Mucosa of stomach (tissue), 1 donor: ENCODE data around the gene TCEAL4.

Source experiments
- H3K27me3 ChIP-seq: one replicate; pipeline ENCODE4 v1.7.0; 2013; ENCODE audit warnings: mild to moderate bottlenecking, low read length; ENCODE audit not compliant: control insufficient read depth, insufficient read depth
- H3K36me3 ChIP-seq: one replicate; pipeline ENCODE4 v1.7.0; 2013; ENCODE audit warnings: low read length; ENCODE audit not compliant: control insufficient read depth, insufficient read depth
- H3K4me1 ChIP-seq: one replicate; pipeline ENCODE4 v1.7.0; 2013; ENCODE audit warnings: mild to moderate bottlenecking, low read length; ENCODE audit not compliant: control insufficient read depth, insufficient read depth
- H3K4me3 ChIP-seq: one replicate; pipeline ENCODE4 v1.7.0; 2013; ENCODE audit warnings: low read length
- H3K9ac ChIP-seq: one replicate; pipeline ENCODE4 v1.7.0; 2013; ENCODE audit warnings: mild to moderate bottlenecking, low read length, moderate library complexity
- H3K9me3 ChIP-seq: one replicate; pipeline ENCODE4 v1.7.0; 2013; ENCODE audit warnings: mild to moderate bottlenecking, low read length, moderate library complexity; ENCODE audit not compliant: control insufficient read depth
- donor health status: Pancreatic carcinoma.

Gene TCEAL4

GRCh38 chrX:103607364-103608305 is 22.3 kb downstream of the TCEAL4 start, which contains the start of gene TCEAL3:
Gene TCEAL3 (plus strand): TSS chrX:103607963. CDS start chrX:103609065, 1,102 bp downstream.
- Histone ChIP-seq H3K9ac (peak within 1 kb of the TSS; percentile 81), H3K27me3 (no peaks in the 10 kb centered on the region), H3K36me3 (no peaks in the 10 kb centered on the region), H3K4me1 (peaks cover 4% of the 10 kb centered on the region), H3K4me3 (peak within 1 kb of the TSS; percentile 67), H3K9me3 (no peaks in the 10 kb centered on the region)

- Histone ChIP-seq H3K36me3 (no peaks in the 10 kb centered on the region), H3K9ac (peak overlapping the region; percentile 81), H3K4me1 (peaks cover 4% of the 10 kb centered on the region), H3K9me3 (no peaks in the 10 kb centered on the region), H3K4me3 (peak overlapping the region; percentile 67), H3K27me3 (no peaks in the 10 kb centered on the region)
These were observed 23.1 kb downstream of the TCEAL4 start for GRCh38 chrX:103608306-103608963.

- H3K4me3 ChIP-seq, result no peak overlapping the region
- H3K27me3 ChIP-seq, result no peaks in the 10 kb centered on the region
- H3K36me3 ChIP-seq, result no peaks in the 10 kb centered on the region
- H3K4me1 ChIP-seq, result peaks cover 4% of the 10 kb centered on the region
- H3K9ac ChIP-seq, result no peak overlapping the region
- no peaks in the 10 kb centered on the region for H3K9me3 ChIP-seq
These were observed 25.0 kb downstream of the TCEAL4 start for GRCh38 chrX:103610282-103610681.

- H3K36me3 ChIP-seq, result no peaks in the 10 kb centered on the region
- H3K4me1 ChIP-seq, result no peaks in the 10 kb centered on the region
- no peak overlapping the region for H3K9ac ChIP-seq
- H3K4me3 ChIP-seq, result no peak overlapping the region
- no peaks in the 10 kb centered on the region for H3K27me3 ChIP-seq
- H3K9me3 ChIP-seq, result no peaks in the 10 kb centered on the region
These were observed 28.1 kb downstream of the TCEAL4 start for GRCh38 chrX:103613362-103613890.

GRCh38 chrX:103614999-103615398 is 29.7 kb downstream of the TCEAL4 start:
- no peaks in the 10 kb centered on the region for H3K9me3 ChIP-seq
- H3K9ac ChIP-seq, result no peak overlapping the region
- H3K4me1 ChIP-seq, result no peaks in the 10 kb centered on the region
- H3K4me3 ChIP-seq, result no peak overlapping the region
- H3K27me3 ChIP-seq, result no peaks in the 10 kb centered on the region
- no peaks in the 10 kb centered on the region for H3K36me3 ChIP-seq

GRCh38 chrX:103615781-103616371 is 30.6 kb downstream of the TCEAL4 start:
- no peaks in the 10 kb centered on the region for H3K9me3 ChIP-seq
- no peaks in the 10 kb centered on the region for H3K4me1 ChIP-seq
- no peak overlapping the region for H3K9ac ChIP-seq
- H3K36me3 ChIP-seq, result no peaks in the 10 kb centered on the region
- H3K27me3 ChIP-seq, result no peaks in the 10 kb centered on the region
- H3K4me3 ChIP-seq, result no peak overlapping the region

GRCh38 chrX:103616676-103617186 is 31.4 kb downstream of the TCEAL4 start:
- no peaks in the 10 kb centered on the region for H3K27me3 ChIP-seq
- H3K4me1 ChIP-seq, result no peaks in the 10 kb centered on the region
- no peak overlapping the region for H3K4me3 ChIP-seq
- H3K9ac ChIP-seq, result no peak overlapping the region
- H3K36me3 ChIP-seq, result no peaks in the 10 kb centered on the region
- H3K9me3 ChIP-seq, result no peaks in the 10 kb centered on the region

GRCh38 chrX:103624111-103624510 is 38.8 kb downstream of the TCEAL4 start:
- Histone ChIP-seq H3K36me3 (no peaks in the 10 kb centered on the region), H3K9ac (no peak overlapping the region), H3K9me3 (no peaks in the 10 kb centered on the region), H3K4me1 (peaks cover 6% of the 10 kb centered on the region), H3K27me3 (no peaks in the 10 kb centered on the region), H3K4me3 (no peak overlapping the region)

GRCh38 chrX:103626855-103627254 is 41.5 kb downstream of the TCEAL4 start:
- Histone ChIP-seq H3K4me3 (no peak overlapping the region), H3K9ac (no peak overlapping the region), H3K27me3 (no peaks in the 10 kb centered on the region), H3K4me1 (peaks cover 6% of the 10 kb centered on the region), H3K9me3 (no peaks in the 10 kb centered on the region), H3K36me3 (no peaks in the 10 kb centered on the region)

GRCh38 chrX:103628386-103629317 is 43.3 kb downstream of the TCEAL4 start, which contains the start of gene TCEAL1:
Gene TCEAL1 (plus strand): TSS chrX:103628975. CDS start chrX:103629917, 942 bp downstream.
- peak within 1 kb of the TSS; percentile 41 for H3K4me3 ChIP-seq
- peaks cover 6% of the 10 kb centered on the region for H3K4me1 ChIP-seq
- no peaks in the 10 kb centered on the region for H3K36me3 ChIP-seq
- no peaks in the 10 kb centered on the region for H3K27me3 ChIP-seq
- H3K9ac ChIP-seq, result peak within 1 kb of the TSS; percentile 81
- H3K9me3 ChIP-seq, result no peaks in the 10 kb centered on the region
